H1 (cell line): ENCODE results near the gene CABP5. TPM values are rescaled to one million over a fixed set of nuclear protein-coding genes. Genes with fewer than 3 reads are reported as not detected.

ENCODE experiments used
- CTCF ChIA-PET: fragments of 300-600 bp; sonication (Branson Sonifier 250); formaldehyde crosslinking; loops from one replicate; lab custom pipeline; 2021; ENCODE audit not compliant: partially characterized antibody; lab: Charles Lee
- POLR2A ChIA-PET: fragments of 300-600 bp; sonication (Branson Sonifier 250); formaldehyde crosslinking; loops from one replicate; lab custom pipeline; 2021; ENCODE audit warnings: inconsistent platforms; ENCODE audit not compliant: partially characterized antibody; lab: Charles Lee
- DNase-seq, 2 experiments: peaks; one replicate each; pipeline versions ENCODE4 v3.0.0 to v3.0.0-alpha.2; 2010 to 2022; ENCODE audit warnings: low spot score in 2 of 2, low read depth in 1 of 2, mixed read lengths in 1 of 2
- FAIRE-seq: peaks from 2 replicates; lab custom pipeline; 2011; peaks lifted over from hg19 to GRCh38; lab: Jason Lieb, UNC
- H2AFZ ChIP-seq: 2 replicates; pipeline ENCODE4 v1.8.1; 2012; ENCODE audit warnings: low read length, inconsistent platforms
- H2AK5ac ChIP-seq: 2 replicates; pipeline ENCODE4 v1.6.1; 2013; ENCODE audit warnings: low read depth, low read length
- H2BK120ac ChIP-seq: replicated peaks from 2 replicates; pipeline ENCODE3; 2013; ENCODE audit warnings: low read depth, low read length, inconsistent platforms
- H2BK12ac ChIP-seq: 2 replicates; pipeline ENCODE4 v1.6.1; 2013; ENCODE audit warnings: low read depth, low read length
- H2BK15ac ChIP-seq: 2 replicates; pipeline ENCODE4 v1.6.1; 2013; ENCODE audit warnings: low read length
- H2BK20ac ChIP-seq: 2 replicates; pipeline ENCODE4 v1.6.1; 2013; ENCODE audit warnings: low read length
- H2BK5ac ChIP-seq: 2 replicates; pipeline ENCODE4 v1.6.1; 2013; ENCODE audit warnings: low read depth, low read length
- H3K14ac ChIP-seq: 2 replicates; pipeline ENCODE4 v1.6.1; 2013; ENCODE audit warnings: inconsistent platforms; ENCODE audit not compliant: insufficient read length
- H3K18ac ChIP-seq: 2 replicates; pipeline ENCODE4 v1.6.1; 2013; ENCODE audit warnings: low read length; ENCODE audit errors: extremely low read depth
- H3K23ac ChIP-seq: 2 replicates; pipeline ENCODE4 v1.6.1; 2013; ENCODE audit warnings: inconsistent platforms; ENCODE audit not compliant: insufficient read length
- H3K23me2 ChIP-seq: 2 replicates; pipeline ENCODE4 v1.6.1; 2013; ENCODE audit warnings: low read depth, low read length
- H3K27ac ChIP-seq: 2 replicates; pipeline ENCODE4 v1.6.1; 2011; ENCODE audit warnings: low read depth, low read length, inconsistent platforms
- H3K27me3 ChIP-seq, 4 experiments: replicated peaks in 1 of 4; 1 replicate in 1 of 4; 2 replicates in 3 of 4; pipeline versions ENCODE4 v1.6.1 to v1.8.1; 2011 to 2013; ENCODE audit warnings: low read length in 3 of 4, mild to moderate bottlenecking in 3 of 4, inconsistent platforms in 2 of 4, mixed read lengths in 2 of 4, moderate library complexity in 1 of 4; ENCODE audit not compliant: control insufficient read depth in 3 of 4, insufficient read depth in 3 of 4; ENCODE audit errors: extremely low read depth in 1 of 4
- H3K36me3 ChIP-seq, 4 experiments: 2 replicates each; pipeline versions ENCODE4 v1.6.1 to v1.8.1; 2011 to 2013; ENCODE audit warnings: mild to moderate bottlenecking in 4 of 4, low read length in 3 of 4, moderate library complexity in 2 of 4, control low read depth in 1 of 4, inconsistent platforms in 1 of 4; ENCODE audit not compliant: insufficient read depth in 4 of 4, control insufficient read depth in 2 of 4
- H3K4ac ChIP-seq: replicated peaks from 2 replicates; pipeline ENCODE3; 2013; ENCODE audit warnings: low read length, low read depth, mixed read lengths, inconsistent platforms; ENCODE audit not compliant: insufficient read length
- H3K4me1 ChIP-seq, 4 experiments: replicated peaks in 1 of 4; 1 replicate in 1 of 4; 2 replicates in 3 of 4; pipeline versions ENCODE4 v1.6.1 to v1.8.1; 2011 to 2013; ENCODE audit warnings: low read length in 3 of 4, inconsistent platforms in 2 of 4, mixed read lengths in 1 of 4; ENCODE audit not compliant: insufficient read depth in 4 of 4, control insufficient read depth in 3 of 4
- H3K4me2 ChIP-seq, 2 experiments: 2 replicates each; pipeline versions ENCODE4 v1.6.1 to v1.8.1; 2011 to 2013; ENCODE audit warnings: low read depth in 2 of 2, low read length in 2 of 2, control low read depth in 1 of 2, inconsistent platforms in 1 of 2, mild to moderate bottlenecking in 1 of 2; ENCODE audit not compliant: insufficient read depth in 1 of 2
- H3K4me3 ChIP-seq, 4 experiments: fragments of 200-600, 300-600 bp in 1 of 4; sonication (generic), shearing (Covaris generic), sonication (Bioruptor Twin) in 1 of 4; 2 replicates each; pipeline versions ENCODE4 v1.5.1 to v1.8.1; 2011 to 2016; ENCODE audit warnings: low read length in 4 of 4, low read depth in 3 of 4, control low read depth in 2 of 4, inconsistent platforms in 2 of 4, mild to moderate bottlenecking in 2 of 4, mixed read lengths in 1 of 4, moderate library complexity in 1 of 4; ENCODE audit not compliant: insufficient read depth in 2 of 4; ENCODE audit errors: extremely low read depth in 1 of 4
- H3K56ac ChIP-seq: replicated peaks from 2 replicates; pipeline ENCODE3; 2013; ENCODE audit warnings: low read depth, mild to moderate bottlenecking, mixed read lengths, low read length, inconsistent platforms; ENCODE audit not compliant: insufficient read length
- H3K79me1 ChIP-seq: 2 replicates; pipeline ENCODE4 v1.6.1; 2013; ENCODE audit warnings: low read depth, low read length, control low read depth
- H3K79me2 ChIP-seq, 2 experiments: 2 replicates each; pipeline versions ENCODE4 v1.6.1 to v1.8.1; 2012 to 2013; ENCODE audit warnings: low read length in 2 of 2, mild to moderate bottlenecking in 2 of 2, inconsistent platforms in 1 of 2; ENCODE audit not compliant: insufficient read depth in 2 of 2, control insufficient read depth in 1 of 2
- H3K9ac ChIP-seq, 4 experiments: replicated peaks in 1 of 4; 1 replicate in 1 of 4; 2 replicates in 3 of 4; pipeline versions ENCODE4 v1.6.1 to v1.8.1; 2011 to 2013; ENCODE audit warnings: low read depth in 3 of 4, low read length in 3 of 4, control low read depth in 2 of 4, mild to moderate bottlenecking in 2 of 4, moderate library complexity in 2 of 4, inconsistent platforms in 1 of 4; ENCODE audit errors: extremely low read depth in 1 of 4
- H3K9me3 ChIP-seq, 2 experiments: 2 replicates each; pipeline versions ENCODE4 v1.6.1 to v1.8.1; 2012 to 2013; ENCODE audit warnings: mild to moderate bottlenecking in 2 of 2, moderate library complexity in 2 of 2, control low read depth in 1 of 2, inconsistent platforms in 1 of 2, low read depth in 1 of 2, low read length in 1 of 2, mixed read lengths in 1 of 2; ENCODE audit not compliant: insufficient read depth in 2 of 2
- H4K20me1 ChIP-seq, 2 experiments: replicated peaks in 1 of 2; 2 replicates each; pipeline versions ENCODE3 to v1.8.1; 2011 to 2013; ENCODE audit warnings: inconsistent platforms in 2 of 2, low read length in 2 of 2, mild to moderate bottlenecking in 1 of 2; ENCODE audit not compliant: insufficient read depth in 2 of 2, control insufficient read depth in 1 of 2
- H4K5ac ChIP-seq: 2 replicates; pipeline ENCODE4 v1.6.1; 2013; ENCODE audit warnings: low read length, low read depth, mixed read lengths, inconsistent platforms; ENCODE audit not compliant: insufficient read length
- H4K8ac ChIP-seq: 2 replicates; pipeline ENCODE4 v1.8.0; 2013; ENCODE audit warnings: mild to moderate bottlenecking, moderate library complexity, low read length, inconsistent platforms; ENCODE audit not compliant: insufficient read depth; ENCODE audit errors: extremely low read depth
- H4K91ac ChIP-seq: replicated peaks from 2 replicates; pipeline ENCODE3; 2013; ENCODE audit warnings: low read length, mixed read lengths, inconsistent platforms; ENCODE audit not compliant: insufficient read length
- ASH2L ChIP-seq: fragments of 200-600, 300-600 bp; sonication (generic); IDR thresholded peaks from one replicate; pipeline ENCODE4 v1.7.1; 2017; ENCODE audit warnings: low read length
- BACH1 ChIP-seq: IDR thresholded peaks from 2 replicates; pipeline ENCODE4 v1.6.1; 2012; ENCODE audit warnings: low read length, improper control_type of control experiment
- HDAC2 ChIP-seq, 2 experiments: fragments of 300-600 bp in 1 of 2; sonication (generic) in 1 of 2; IDR thresholded peaks; 2 replicates each; pipeline ENCODE4 v1.6.1; 2011 to 2012; ENCODE audit warnings: low read depth in 2 of 2, low read length in 2 of 2, mild to moderate bottlenecking in 2 of 2, moderate library complexity in 2 of 2, borderline replicate concordance in 1 of 2, inconsistent platforms in 1 of 2
- KDM4A ChIP-seq: IDR thresholded peaks from one replicate; pipeline ENCODE4 v1.7.1; 2012; ENCODE audit warnings: low read depth, mild to moderate bottlenecking, moderate library complexity, low read length, inconsistent platforms; ENCODE audit not compliant: severe bottlenecking
- RAD21 ChIP-seq, 2 experiments: IDR thresholded peaks in 1 of 2; conservative IDR thresholded peaks in 1 of 2; 2 replicates each; pipeline ENCODE4 v1.6.1; 2011; ENCODE audit warnings: low read depth in 2 of 2, low read length in 2 of 2, improper control_type of control experiment in 1 of 2, inconsistent platforms in 1 of 2, mild to moderate bottlenecking in 1 of 2, moderate library complexity in 1 of 2
- RNF2 ChIP-seq: fragments of 200-900, 300-1000 bp; sonication (generic); IDR thresholded peaks from 2 replicates; pipeline ENCODE4 v1.7.1; 2016; ENCODE audit warnings: borderline replicate concordance, low read depth, mild to moderate bottlenecking, antibody characterized with exemption, low read length; ENCODE audit not compliant: poor library complexity, severe bottlenecking; ENCODE audit errors: missing control alignments
- WGBS, 2 experiments: shearing (Covaris generic) in 1 of 2; methylation state at CpG; one replicate each; pipeline versions ENCODE4 v1.1.6 to v1.1.7; 2013 to 2015; ENCODE audit warnings: low lambda C conversion rate in 2 of 2, mixed read lengths in 2 of 2, inconsistent platforms in 1 of 2, low coverage in 1 of 2, missing lambda C conversion rate in 1 of 2; ENCODE audit not compliant: insufficient replicate concordance in 2 of 2, insufficient coverage in 1 of 2, insufficient read length in 1 of 2; ENCODE audit errors: extremely low coverage in 1 of 2, missing lambda C conversion rate in 1 of 2; 5-methylcytosine and 5-hydroxymethylcytosine counted together
- polyA plus RNA-seq, 7 experiments: library from polyadenylated mRNA; depleted of rRNA in 3 of 7; stranded (reverse) in 5 of 7; unstranded in 2 of 7; fragments of >200 nt in 5 of 7; fragments of 200-250 nt in 2 of 7; gene quantifications; 1 replicate in 5 of 7; 2 replicates in 1 of 7; 4 replicates in 1 of 7; pipeline versions ENCODE4 v1.2.1 to v1.2.3, GENCODE V29; 2011 to 2013; ENCODE audit warnings: missing spikeins in 2 of 7, mixed read lengths in 2 of 7
- total RNA-seq: library from RNA; stranded (reverse); fragmentation: NEBNext Ultra II Directional; extraction: Animal tissue kit (Norgen Biotek cat#: 25700); gene quantifications from 2 replicates; pipeline ENCODE4 v1.2.1, GENCODE V29; 2021

CABP5 gene
- total and polyA plus RNA-seq, 2 of the 8 experiments (the other 6 are each of a cell fraction or from before 2014, with no cell fraction given), result not detected

GRCh38 chr19:48090281-48090802, 46.5 kb upstream of the CABP5 start:
- H3K4me1 ChIP-seq, result no peaks in the 10 kb centered on the region; a peak in 1 of 7 replicates
- H3K14ac ChIP-seq, result no peak overlapping the region
- H3K79me1 ChIP-seq, result no peaks in the 10 kb centered on the region
- no peak overlapping the region for H3K27ac ChIP-seq
- no peaks in the 10 kb centered on the region for H3K36me3 ChIP-seq
- H2BK15ac ChIP-seq, result no peak overlapping the region
- no peak overlapping the region for H2BK5ac ChIP-seq
- ChIA-PET CTCF (interaction anchor here (0.5 to 1.9 kb wide), 5 partner anchors 12 to 126 kb away, joined by 3 to 9 read pairs (median 6); no protein-coding TSS in a partner anchor), POLR2A (no interaction called here)
- DNase-seq, result no peak
- no peak overlapping the region for H3K18ac ChIP-seq
- peaks cover 0 to 1% of the 10 kb centered on the region in 2 experiments; a peak in 1 of 4 replicates for H3K9me3 ChIP-seq
- FAIRE-seq, result no peak
- H3K23ac ChIP-seq, result no peak overlapping the region
- H3K79me2 ChIP-seq, result no peaks in the 10 kb centered on the region
- 85% methylated on average over 3 of the region's 5 CpGs; no CpG with 5 or more reads in 1 of the 2 experiments for WGBS, 2 experiments
- H3K56ac ChIP-seq, result no peak overlapping the region
- no peak overlapping the region for H3K4me2 ChIP-seq
- H2BK20ac ChIP-seq, result no peak overlapping the region
- H2AFZ ChIP-seq, result no peak overlapping the region
- no peak overlapping the region for H3K4me3 ChIP-seq
- H3K27me3 ChIP-seq, result no peaks in the 10 kb centered on the region; a peak in 2 of 7 replicates
- H2BK12ac ChIP-seq, result no peak overlapping the region
- H3K4ac ChIP-seq, result no peak overlapping the region
- no peak overlapping the region for H4K5ac ChIP-seq
- H4K8ac ChIP-seq, result no peak overlapping the region
- H4K91ac ChIP-seq, result no peak overlapping the region
- H3K9ac ChIP-seq, result no peak overlapping the region
- H2AK5ac ChIP-seq, result no peak overlapping the region
- H2BK120ac ChIP-seq, result no peak overlapping the region
- TF ChIP-seq RNF2 (no peak), RAD21 (IDR thresholded peaks at IDR 0.05 in 1 of 2, conservative IDR thresholded peaks at IDR 0.05 in 1 of 2; ENCODE audit: low read depth in 2 of 2, low read length in 2 of 2) (no peak), ASH2L (no peak), KDM4A (no peak), BACH1 (no peak), HDAC2 (IDR thresholded peaks at IDR 0.05; ENCODE audit: borderline replicate concordance in 1 of 2, low read depth in 2 of 2, low read length in 2 of 2) (no peak)
- TF ChIP-seq, all 59 proteins: peak for 0
- Histone ChIP-seq H4K20me1 (no peaks in the 10 kb centered on the region), H3K23me2 (no peaks in the 10 kb centered on the region)
